ENCODE data around the gene DSCAML1. TPM values are rescaled to one million over a fixed set of nuclear protein-coding genes. Genes with fewer than 3 reads are reported as not detected.

Gene DSCAML1
- total RNA-seq, 2 experiments from 2014 or later: not detected

- Histone ChIP-seq H3K4me3 (ENCODE audit: low read depth, low read length, poor library complexity, severe bottlenecking) (no peak overlapping the region), H3K4me2 (ENCODE audit: low read length) (no peak overlapping the region), H3K36me3 (ENCODE audit: insufficient read depth, low read length) (no peaks in the 10 kb centered on the region), H3K9me3 (ENCODE audit: low read length) (no peaks in the 10 kb centered on the region), H3K27ac (ENCODE audit: low read depth, low read length, poor library complexity, severe bottlenecking) (no peak overlapping the region), H3K9me2 (ENCODE audit: insufficient read depth, low read length) (no peaks in the 10 kb centered on the region), H2AFZ (ENCODE audit: low read length) (no peak overlapping the region), H3K4me1 (ENCODE audit: insufficient read depth, low read length, poor library complexity, severe bottlenecking) (no peaks in the 10 kb centered on the region), H4K20me1 (ENCODE audit: insufficient read depth, low read length) (no peaks in the 10 kb centered on the region), H3K79me2 (ENCODE audit: insufficient read depth, low read depth, low read length) (no peaks in the 10 kb centered on the region)
- POLR2A ChIA-PET: interaction anchor here (0.6 kb wide), 1 partner anchor 143 kb away, joined by 3 read pairs; no protein-coding TSS in a partner anchor
- BruUV-seq (replicated peaks): no TSS peak
- no peak for DNase-seq (ENCODE audit: low spot score)
- intact Hi-C loops (cut with micrococcal nuclease; ENCODE audit: unreplicated experiment): no loop called here
- CTCF ChIA-PET (ENCODE audit: unreplicated experiment): no interaction called here
- TF ChIP-seq CTCF (conservative IDR thresholded peaks at IDR 0.05; ENCODE audit: low read length): no peak
- TF ChIP-seq EZH2phosphoT487 (IDR thresholded peaks at IDR 0.05; ENCODE audit: borderline replicate concordance, low read depth, low read length): no peak
These were observed 323.4 kb downstream of the DSCAML1 start for GRCh38 chr11:117473481-117474091.

GRCh38 chr11:117471776-117472175 is 325.2 kb downstream of the DSCAML1 start:
- ChIA-PET CTCF (ENCODE audit: unreplicated experiment) (no interaction called here), POLR2A (no interaction called here)
- Histone ChIP-seq H3K79me2 (ENCODE audit: insufficient read depth, low read depth, low read length) (no peaks in the 10 kb centered on the region), H3K27ac (ENCODE audit: low read depth, low read length, poor library complexity, severe bottlenecking) (no peak overlapping the region), H3K9me3 (ENCODE audit: low read length) (no peaks in the 10 kb centered on the region), H3K36me3 (ENCODE audit: insufficient read depth, low read length) (no peaks in the 10 kb centered on the region), H2AFZ (ENCODE audit: low read length) (no peak overlapping the region), H3K4me1 (ENCODE audit: insufficient read depth, low read length, poor library complexity, severe bottlenecking) (no peaks in the 10 kb centered on the region), H3K4me2 (ENCODE audit: low read length) (no peak overlapping the region), H3K4me3 (ENCODE audit: low read depth, low read length, poor library complexity, severe bottlenecking) (no peak overlapping the region), H3K9me2 (ENCODE audit: insufficient read depth, low read length) (no peaks in the 10 kb centered on the region), H4K20me1 (ENCODE audit: insufficient read depth, low read length) (no peaks in the 10 kb centered on the region)
- BruUV-seq (replicated peaks): no TSS peak
- no peak for DNase-seq (ENCODE audit: low spot score)
- intact Hi-C loops (cut with micrococcal nuclease; ENCODE audit: unreplicated experiment): no loop called here
- no peak for TF ChIP-seq EZH2phosphoT487 (IDR thresholded peaks at IDR 0.05; ENCODE audit: borderline replicate concordance, low read depth, low read length)
- TF ChIP-seq CTCF (conservative IDR thresholded peaks at IDR 0.05; ENCODE audit: low read length): no peak

GRCh38 chr11:117470576-117470975 is 326.4 kb downstream of the DSCAML1 start:
- Histone ChIP-seq H3K9me2 (ENCODE audit: insufficient read depth, low read length) (no peaks in the 10 kb centered on the region), H3K27ac (ENCODE audit: low read depth, low read length, poor library complexity, severe bottlenecking) (no peak overlapping the region), H4K20me1 (ENCODE audit: insufficient read depth, low read length) (no peaks in the 10 kb centered on the region), H3K9me3 (ENCODE audit: low read length) (no peaks in the 10 kb centered on the region), H3K4me3 (ENCODE audit: low read depth, low read length, poor library complexity, severe bottlenecking) (no peak overlapping the region), H3K36me3 (ENCODE audit: insufficient read depth, low read length) (no peaks in the 10 kb centered on the region), H3K79me2 (ENCODE audit: insufficient read depth, low read depth, low read length) (no peaks in the 10 kb centered on the region), H3K4me2 (ENCODE audit: low read length) (no peak overlapping the region), H3K4me1 (ENCODE audit: insufficient read depth, low read length, poor library complexity, severe bottlenecking) (no peaks in the 10 kb centered on the region), H2AFZ (ENCODE audit: low read length) (no peak overlapping the region)
- ChIA-PET POLR2A (no interaction called here), CTCF (ENCODE audit: unreplicated experiment) (no interaction called here)
- intact Hi-C loops (cut with micrococcal nuclease; ENCODE audit: unreplicated experiment): no loop called here
- no peak for DNase-seq (ENCODE audit: low spot score)
- TF ChIP-seq EZH2phosphoT487 (IDR thresholded peaks at IDR 0.05; ENCODE audit: borderline replicate concordance, low read depth, low read length) (no peak), CTCF (conservative IDR thresholded peaks at IDR 0.05; ENCODE audit: low read length) (no peak)
- BruUV-seq (replicated peaks): no TSS peak

All from OCI-LY7 (cell line).